ENCODE measurements around the gene TBX19. TPM values are rescaled to one million over a fixed set of nuclear protein-coding genes. Genes with fewer than 3 reads are reported as not detected.

TBX19 gene
- total RNA-seq, 1 donor from 2014 or later: 1.1 TPM

GRCh38 chr1:168279253-168279652, 1.4 kb upstream of the TBX19 start:
- Mint-ChIP-seq H3K36me3 (ENCODE audit: low read depth, unreplicated experiment) (peaks cover 2% of the 10 kb centered on the region), H3K4me1 (ENCODE audit: low read depth, unreplicated experiment) (no peaks in the 10 kb centered on the region), H3K27me3 (ENCODE audit: low read depth, unreplicated experiment) (no peaks in the 10 kb centered on the region), H3K27ac (ENCODE audit: unreplicated experiment) (no peak overlapping the region), H3K9me3 (ENCODE audit: unreplicated experiment) (peaks cover 5% of the 10 kb centered on the region), H3K4me3 (ENCODE audit: unreplicated experiment) (no peak overlapping the region)
- FAIRE-seq (no peak), DNase-seq (ENCODE audit: low read depth) (no peak)
- Histone ChIP-seq H2AFZ (ENCODE audit: low read depth, low read length) (no peak overlapping the region), H3K79me2 (ENCODE audit: insufficient read depth, low read length) (no peaks in the 10 kb centered on the region), H3K4me2 (ENCODE audit: low read length) (no peak overlapping the region), H3K9ac (ENCODE audit: low read length) (no peak overlapping the region), H3K27ac (ENCODE audit: low read depth, low read length) (no peak overlapping the region), H4K20me1 (ENCODE audit: insufficient read depth, low read length) (peaks cover 2% of the 10 kb centered on the region), H3K9me3 (ENCODE audit: insufficient read depth, low read depth, low read length) (no peaks in the 10 kb centered on the region), H3K4me1 (ENCODE audit: insufficient read depth, low read length) (no peaks in the 10 kb centered on the region), H3K27me3 (ENCODE audit: insufficient read depth, low read length) (no peaks in the 10 kb centered on the region), H3K4me3 (ENCODE audit: insufficient read depth, low read depth, low read length) (no peak overlapping the region), H3K36me3 (ENCODE audit: insufficient read depth, low read length) (no peaks in the 10 kb centered on the region)
- TF ChIP-seq EZH2 (IDR thresholded peaks at IDR 0.05; ENCODE audit: insufficient read depth, low read length) (no peak), CTCF (IDR thresholded peaks at IDR 0.05; ENCODE audit: insufficient read depth, low read depth, low read length) (no peak)

GRCh38 chr1:168281603-168282325, 1.1 kb downstream of the TBX19 start:
- H3K27ac ChIP-seq (ENCODE audit: low read depth, low read length): no peak overlapping the region
- Mint-ChIP-seq H3K36me3 (ENCODE audit: low read depth, unreplicated experiment) (no peaks in the 10 kb centered on the region), H3K4me1 (ENCODE audit: low read depth, unreplicated experiment) (peaks cover 4% of the 10 kb centered on the region), H3K4me3 (ENCODE audit: unreplicated experiment) (no peak overlapping the region), H3K27me3 (ENCODE audit: low read depth, unreplicated experiment) (no peaks in the 10 kb centered on the region), H3K27ac (ENCODE audit: unreplicated experiment) (no peak overlapping the region), H3K9me3 (ENCODE audit: unreplicated experiment) (peaks cover 2% of the 10 kb centered on the region)
- H3K4me3 ChIP-seq (ENCODE audit: insufficient read depth, low read depth, low read length): no peak overlapping the region
- no peak for FAIRE-seq
- no peak for DNase-seq (ENCODE audit: low read depth)
- no peak overlapping the region for H2AFZ ChIP-seq (ENCODE audit: low read depth, low read length)
- TF ChIP-seq EZH2 (IDR thresholded peaks at IDR 0.05; ENCODE audit: insufficient read depth, low read length) (no peak), CTCF (IDR thresholded peaks at IDR 0.05; ENCODE audit: insufficient read depth, low read depth, low read length) (no peak)
- peaks cover 2% of the 10 kb centered on the region for H4K20me1 ChIP-seq (ENCODE audit: insufficient read depth, low read length)
- H3K4me1 ChIP-seq (ENCODE audit: insufficient read depth, low read length): no peaks in the 10 kb centered on the region
- no peaks in the 10 kb centered on the region for H3K27me3 ChIP-seq (ENCODE audit: insufficient read depth, low read length)
- H3K36me3 ChIP-seq (ENCODE audit: insufficient read depth, low read length): no peaks in the 10 kb centered on the region
- H3K79me2 ChIP-seq (ENCODE audit: insufficient read depth, low read length): no peaks in the 10 kb centered on the region
- no peak overlapping the region for H3K4me2 ChIP-seq (ENCODE audit: low read length)
- H3K9ac ChIP-seq (ENCODE audit: low read length): no peak overlapping the region
- H3K9me3 ChIP-seq (ENCODE audit: insufficient read depth, low read depth, low read length): no peaks in the 10 kb centered on the region

GRCh38 chr1:168285521-168285790, 4.8 kb downstream of the TBX19 start:
- no peaks in the 10 kb centered on the region for H3K27me3 Mint-ChIP-seq (ENCODE audit: low read depth, unreplicated experiment)
- no peaks in the 10 kb centered on the region for H3K36me3 Mint-ChIP-seq (ENCODE audit: low read depth, unreplicated experiment)
- H3K27ac Mint-ChIP-seq (ENCODE audit: unreplicated experiment): no peak overlapping the region

More at GRCh38 chr1:168285521-168285790, 4.8 kb downstream of the TBX19 start:
- no peak for FAIRE-seq
- H3K9me3 Mint-ChIP-seq (ENCODE audit: unreplicated experiment): no peaks in the 10 kb centered on the region
- H3K4me2 ChIP-seq (ENCODE audit: low read length): no peak overlapping the region
- H3K4me1 Mint-ChIP-seq (ENCODE audit: low read depth, unreplicated experiment): peaks cover 12% of the 10 kb centered on the region
- H3K9ac ChIP-seq (ENCODE audit: low read length): no peak overlapping the region
- H3K27ac ChIP-seq (ENCODE audit: low read depth, low read length): no peak overlapping the region
- H3K4me3 Mint-ChIP-seq (ENCODE audit: unreplicated experiment): no peak overlapping the region
- no peaks in the 10 kb centered on the region for H4K20me1 ChIP-seq (ENCODE audit: insufficient read depth, low read length)
- H3K36me3 ChIP-seq (ENCODE audit: insufficient read depth, low read length): no peaks in the 10 kb centered on the region
- H3K4me1 ChIP-seq (ENCODE audit: insufficient read depth, low read length): peaks cover 6% of the 10 kb centered on the region
- no peaks in the 10 kb centered on the region for H3K27me3 ChIP-seq (ENCODE audit: insufficient read depth, low read length)
- H3K79me2 ChIP-seq (ENCODE audit: insufficient read depth, low read length): no peaks in the 10 kb centered on the region
- H3K9me3 ChIP-seq (ENCODE audit: insufficient read depth, low read depth, low read length): no peaks in the 10 kb centered on the region
- H3K4me3 ChIP-seq (ENCODE audit: insufficient read depth, low read depth, low read length): no peak overlapping the region
- TF ChIP-seq EZH2 (IDR thresholded peaks at IDR 0.05; ENCODE audit: insufficient read depth, low read length) (no peak), CTCF (IDR thresholded peaks at IDR 0.05; ENCODE audit: insufficient read depth, low read depth, low read length) (no peak)
- H2AFZ ChIP-seq (ENCODE audit: low read depth, low read length): no peak overlapping the region
- DNase-seq (ENCODE audit: low read depth): no peak
